ENCODE data around the gene BNIPL.

GRCh38 chr1:151048645-151049032 is 12.3 kb downstream of the BNIPL start:
- no peak for TF ChIP-seq YY1 (IDR thresholded peaks at IDR 0.05; ENCODE audit: insufficient read depth, insufficient read length)
- TF ChIP-seq SUZ12 (IDR thresholded peaks at IDR 0.05; ENCODE audit: extremely low read depth, insufficient read depth, insufficient read length), result no peak
- TF ChIP-seq ZNF274 (IDR thresholded peaks at IDR 0.05; ENCODE audit: low read depth, low read length), result no peak

Data from NT2/D1 (cell line).